Measurements from ENCODE around the gene TMCC2. TPM values are rescaled to one million over a fixed set of nuclear protein-coding genes. Genes with fewer than 3 reads are reported as not detected.
A peak's percentile ranks its signal among the peaks of the same experiment; 100 is the strongest.

The TMCC2 gene
- total RNA-seq, 1 experiment from 2014 or later = 2.7 TPM

- ATAC-seq (no peak), DNase-seq (ENCODE audit: low read depth, low spot score) (no peak)
- Histone ChIP-seq H3K36me3 (ENCODE audit: control insufficient read depth in 1 of 2, insufficient read depth in 2 of 2, low read length in 2 of 2) (no peaks in the 10 kb centered on the region), H3K4me3 (replicated peaks in 1 of 2; ENCODE audit: low read depth in 1 of 2, low read length in 2 of 2) (peak overlapping the region; percentile 74 to 99), H3K4me2 (ENCODE audit: low read length) (peak overlapping the region; percentile 95), H3K9me2 (ENCODE audit: insufficient read depth) (no peaks in the 10 kb centered on the region), H3K79me2 (ENCODE audit: insufficient read depth, low read length) (peaks cover 31% of the 10 kb centered on the region), H3K27me3 (ENCODE audit: insufficient read depth, low read length) (no peaks in the 10 kb centered on the region), H3K4me1 (ENCODE audit: control insufficient read depth in 1 of 2, insufficient read depth in 2 of 2, low read length in 2 of 2) (peaks cover 2 to 16% of the 10 kb centered on the region in 2 experiments; a peak in 2 of 4 replicates), H3K27ac (ENCODE audit: low read depth, low read length) (no peak overlapping the region), H3K9me3 (ENCODE audit: control insufficient read depth in 1 of 2, insufficient read depth in 1 of 2, low read depth in 1 of 2, low read length in 2 of 2) (no peaks in the 10 kb centered on the region), H3K9ac (ENCODE audit: low read length) (peak overlapping the region; percentile 93), H4K20me1 (ENCODE audit: insufficient read depth) (no peaks in the 10 kb centered on the region), H2AFZ (ENCODE audit: low read depth, low read length, poor library complexity, severe bottlenecking) (peak overlapping the region; percentile 69)
- ChIA-PET RAD21 (ENCODE audit: low non-redundant PET in 1 of 2, low total read pairs in 2 of 2, uncharacterized antibody in 2 of 2, unreplicated experiment in 2 of 2) (no interaction called here), POLR2A (no interaction called here), CTCF (no interaction called here)
- intact Hi-C loops (cut with micrococcal nuclease) = loop anchor here (1.0 to 5.0 kb wide), 3 partner anchors 16 to 89 kb away; no protein-coding TSS in a partner anchor
- TSS peak; percentile 24 for BruUV-seq (replicated peaks)
- TF ChIP-seq POLR2AphosphoS5 (IDR thresholded peaks at IDR 0.05; ENCODE audit: low read depth, low read length) (no peak), REST (IDR thresholded peaks at IDR 0.05; ENCODE audit: low read depth) (no peak), ELF1 (IDR thresholded peaks at IDR 0.05; ENCODE audit: borderline replicate concordance, low read depth) (no peak), CTCF (IDR thresholded peaks at IDR 0.05 in 2 of 3, conservative IDR thresholded peaks at IDR 0.05 in 1 of 3; ENCODE audit: borderline replicate concordance in 1 of 3, insufficient read depth in 1 of 3, low read depth in 2 of 3, low read length in 2 of 3) (no peak), RAD21 (IDR thresholded peaks at IDR 0.05; ENCODE audit: low read depth) (no peak), POLR2A (IDR thresholded peaks at IDR 0.05; ENCODE audit: borderline replicate concordance, extremely low read depth, insufficient read depth, insufficient read length) (no peak), SIN3A (IDR thresholded peaks at IDR 0.05; ENCODE audit: low read depth) (no peak), JUND (IDR thresholded peaks at IDR 0.05) (no peak), FOSL1 (IDR thresholded peaks at IDR 0.05; ENCODE audit: low read depth) (no peak), CEBPB (IDR thresholded peaks at IDR 0.05; ENCODE audit: low read depth) (no peak), CBX3 (IDR thresholded peaks at IDR 0.05; ENCODE audit: low read depth) (no peak), ZNF274 (IDR thresholded peaks at IDR 0.05; ENCODE audit: low read depth, low read length) (no peak), EGR1 (IDR thresholded peaks at IDR 0.05; ENCODE audit: low read depth) (no peak), EZH2phosphoT487 (IDR thresholded peaks at IDR 0.05; ENCODE audit: borderline replicate concordance) (no peak), SRF (IDR thresholded peaks at IDR 0.05; ENCODE audit: low read depth) (no peak), SP1 (IDR thresholded peaks at IDR 0.05; ENCODE audit: low read depth) (no peak), YY1 (IDR thresholded peaks at IDR 0.05; ENCODE audit: extremely low read depth, insufficient replicate concordance, low read depth, low read length) (no peak), EZH2 (IDR thresholded peaks at IDR 0.05) (no peak)
- TF ChIP-seq, protein P1, sequence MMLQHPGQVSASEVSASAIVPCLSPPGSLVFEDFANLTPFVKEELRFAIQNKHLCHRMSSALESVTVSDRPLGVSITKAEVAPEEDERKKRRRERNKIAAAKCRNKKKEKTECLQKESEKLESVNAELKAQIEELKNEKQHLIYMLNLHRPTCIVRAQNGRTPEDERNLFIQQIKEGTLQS (IDR thresholded peaks at IDR 0.05) = no peak
Observed at GRCh38 chr1:205211839-205212536, 15.8 kb upstream of the TMCC2 start.
